Neutrophil (primary cell): ENCODE data around the gene MPO.

Experiments used
- H3K27ac ChIP-seq: fragments of 200-600 bp; sonication (generic); 2 replicates; pipeline ENCODE4 v1.5.1; 2016; ENCODE audit warnings: mild to moderate bottlenecking, moderate library complexity
- H3K27me3 ChIP-seq: fragments of 200-600 bp; sonication (generic); 2 replicates; pipeline ENCODE4 v1.6.0; 2016; ENCODE audit warnings: mild to moderate bottlenecking
- H3K36me3 ChIP-seq: fragments of 200-600 bp; sonication (generic); 2 replicates; pipeline ENCODE4 v1.5.1; 2017
- H3K4me1 ChIP-seq, 2 experiments: fragments of 200-600 bp in 1 of 2; sonication (generic) in 1 of 2; 1 replicate in 1 of 2; 2 replicates in 1 of 2; pipeline versions ENCODE4 v1.5.1 to v1.6.1; 2013 to 2016; ENCODE audit warnings: low read depth in 1 of 2, low read length in 1 of 2, mild to moderate bottlenecking in 1 of 2, moderate library complexity in 1 of 2; ENCODE audit not compliant: control insufficient read depth in 1 of 2, insufficient read depth in 1 of 2
- H3K4me3 ChIP-seq, 2 experiments: fragments of 200-600 bp in 1 of 2; sonication (generic) in 1 of 2; 1 replicate in 1 of 2; 2 replicates in 1 of 2; pipeline ENCODE4 v1.5.1; 2013 to 2016; ENCODE audit warnings: low read depth in 1 of 2, low read length in 1 of 2, mild to moderate bottlenecking in 1 of 2, moderate library complexity in 1 of 2
- H3K9me3 ChIP-seq: fragments of 200-600 bp; sonication (generic); 2 replicates; pipeline ENCODE4 v1.5.1; 2016
- CTCF ChIP-seq: fragments of 200-600 bp; sonication (generic); IDR thresholded peaks from 2 replicates; pipeline ENCODE4 v1.5.1; 2016; ENCODE audit warnings: antibody characterized with exemption

The MPO gene

GRCh38 chr17:58301504-58302150, 20.9 kb upstream of the MPO start:
- H3K4me1 ChIP-seq = peaks cover 6 to 10% of the 10 kb centered on the region in 2 experiments
- no peaks in the 10 kb centered on the region for H3K9me3 ChIP-seq
- H3K27me3 ChIP-seq = no peaks in the 10 kb centered on the region
- TF ChIP-seq CTCF = no peak
- H3K36me3 ChIP-seq = no peaks in the 10 kb centered on the region
- no peak overlapping the region for H3K4me3 ChIP-seq
- H3K27ac ChIP-seq = no peak overlapping the region

- Histone ChIP-seq H3K27me3 (no peaks in the 10 kb centered on the region), H3K36me3 (no peaks in the 10 kb centered on the region), H3K4me1 (peaks cover 6 to 10% of the 10 kb centered on the region in 2 experiments), H3K4me3 (no peak overlapping the region), H3K27ac (no peak overlapping the region), H3K9me3 (no peaks in the 10 kb centered on the region)
- no peak for TF ChIP-seq CTCF
Observed at GRCh38 chr17:58300336-58300735, 19.6 kb upstream of the MPO start.

- Histone ChIP-seq H3K9me3 (no peaks in the 10 kb centered on the region), H3K27me3 (no peaks in the 10 kb centered on the region), H3K36me3 (no peaks in the 10 kb centered on the region), H3K27ac (peak overlapping the region; percentile 20), H3K4me1 (peaks cover 21 to 28% of the 10 kb centered on the region in 2 experiments), H3K4me3 (no peak overlapping the region)
- TF ChIP-seq CTCF = no peak
Observed at GRCh38 chr17:58294034-58294433, 13.3 kb upstream of the MPO start.

- H3K4me1 ChIP-seq = peaks cover 39 to 47% of the 10 kb centered on the region in 2 experiments
- no peaks in the 10 kb centered on the region for H3K36me3 ChIP-seq
- no peaks in the 10 kb centered on the region for H3K27me3 ChIP-seq
- peak overlapping the region; percentile 69 for H3K27ac ChIP-seq
- no peaks in the 10 kb centered on the region for H3K9me3 ChIP-seq
- no peak for TF ChIP-seq CTCF
- H3K4me3 ChIP-seq = no peak overlapping the region
Observed at GRCh38 chr17:58291246-58291645, 10.5 kb upstream of the MPO start.

- Histone ChIP-seq H3K27me3 (no peaks in the 10 kb centered on the region), H3K36me3 (no peaks in the 10 kb centered on the region), H3K4me3 (no peak overlapping the region), H3K4me1 (peaks cover 53 to 56% of the 10 kb centered on the region in 2 experiments), H3K9me3 (no peaks in the 10 kb centered on the region), H3K27ac (peak overlapping the region; percentile 69)
- TF ChIP-seq CTCF = no peak
Observed at GRCh38 chr17:58289869-58290268, 9.1 kb upstream of the MPO start.
